Measurements from ENCODE around the gene RAB27A. TPM values are rescaled to one million over a fixed set of nuclear protein-coding genes. Genes with fewer than 3 reads are reported as not detected.

RAB27A gene
- total RNA-seq, 1 donor from 2014 or later: 17.8 TPM

DNA sequence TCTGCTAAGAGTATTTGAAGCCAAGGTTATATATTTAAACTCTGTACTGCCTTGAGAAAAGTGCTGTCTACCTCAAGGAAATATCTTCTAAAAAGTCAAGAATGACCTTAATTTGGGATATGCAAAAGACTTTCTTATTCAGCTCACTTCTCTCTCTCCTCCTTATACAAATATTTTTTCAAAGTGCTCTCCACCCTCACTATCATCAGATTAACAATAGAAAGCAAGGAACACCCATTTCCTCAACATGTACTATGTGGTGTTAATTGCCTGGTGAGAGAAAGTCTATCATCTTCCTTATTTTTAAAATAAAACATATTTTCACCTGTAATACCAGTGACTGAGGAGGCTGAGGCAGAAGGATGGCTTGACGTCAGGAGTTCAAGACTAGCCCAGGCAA lies 48.4 kb downstream of the RAB27A start:
- no peak overlapping the region for H3K4me3 Mint-ChIP-seq (ENCODE audit: unreplicated experiment)
- Histone ChIP-seq H2AFZ (ENCODE audit: low read depth, low read length) (no peak overlapping the region), H3K9ac (ENCODE audit: low read length) (no peak overlapping the region), H3K27me3 (ENCODE audit: insufficient read depth, low read length) (no peaks in the 10 kb centered on the region), H3K9me3 (ENCODE audit: insufficient read depth, low read depth, low read length) (no peaks in the 10 kb centered on the region), H3K27ac (ENCODE audit: low read depth, low read length) (no peak overlapping the region), H3K4me1 (ENCODE audit: insufficient read depth, low read length) (no peaks in the 10 kb centered on the region), H3K4me2 (ENCODE audit: low read length) (no peak overlapping the region), H4K20me1 (ENCODE audit: insufficient read depth, low read length) (no peaks in the 10 kb centered on the region), H3K79me2 (ENCODE audit: insufficient read depth, low read length) (no peaks in the 10 kb centered on the region), H3K36me3 (ENCODE audit: insufficient read depth, low read length) (no peaks in the 10 kb centered on the region), H3K4me3 (ENCODE audit: insufficient read depth, low read depth, low read length) (no peak overlapping the region)
- no peak for FAIRE-seq
- H3K27ac Mint-ChIP-seq (ENCODE audit: unreplicated experiment): no peak overlapping the region
- peaks cover 3% of the 10 kb centered on the region for H3K4me1 Mint-ChIP-seq (ENCODE audit: low read depth, unreplicated experiment)
- H3K27me3 Mint-ChIP-seq (ENCODE audit: low read depth, unreplicated experiment): no peaks in the 10 kb centered on the region
- DNase-seq (ENCODE audit: low read depth): no peak
- TF ChIP-seq, protein P1, sequence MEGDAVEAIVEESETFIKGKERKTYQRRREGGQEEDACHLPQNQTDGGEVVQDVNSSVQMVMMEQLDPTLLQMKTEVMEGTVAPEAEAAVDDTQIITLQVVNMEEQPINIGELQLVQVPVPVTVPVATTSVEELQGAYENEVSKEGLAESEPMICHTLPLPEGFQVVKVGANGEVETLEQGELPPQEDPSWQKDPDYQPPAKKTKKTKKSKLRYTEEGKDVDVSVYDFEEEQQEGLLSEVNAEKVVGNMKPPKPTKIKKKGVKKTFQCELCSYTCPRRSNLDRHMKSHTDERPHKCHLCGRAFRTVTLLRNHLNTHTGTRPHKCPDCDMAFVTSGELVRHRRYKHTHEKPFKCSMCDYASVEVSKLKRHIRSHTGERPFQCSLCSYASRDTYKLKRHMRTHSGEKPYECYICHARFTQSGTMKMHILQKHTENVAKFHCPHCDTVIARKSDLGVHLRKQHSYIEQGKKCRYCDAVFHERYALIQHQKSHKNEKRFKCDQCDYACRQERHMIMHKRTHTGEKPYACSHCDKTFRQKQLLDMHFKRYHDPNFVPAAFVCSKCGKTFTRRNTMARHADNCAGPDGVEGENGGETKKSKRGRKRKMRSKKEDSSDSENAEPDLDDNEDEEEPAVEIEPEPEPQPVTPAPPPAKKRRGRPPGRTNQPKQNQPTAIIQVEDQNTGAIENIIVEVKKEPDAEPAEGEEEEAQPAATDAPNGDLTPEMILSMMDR (IDR thresholded peaks at IDR 0.05; ENCODE audit: insufficient read depth, low read depth, low read length): no peak
- TF ChIP-seq EZH2 (IDR thresholded peaks at IDR 0.05; ENCODE audit: insufficient read depth, low read length): no peak
- no peaks in the 10 kb centered on the region for H3K36me3 Mint-ChIP-seq (ENCODE audit: low read depth, unreplicated experiment)
- no peaks in the 10 kb centered on the region for H3K9me3 Mint-ChIP-seq (ENCODE audit: unreplicated experiment)

DNA sequence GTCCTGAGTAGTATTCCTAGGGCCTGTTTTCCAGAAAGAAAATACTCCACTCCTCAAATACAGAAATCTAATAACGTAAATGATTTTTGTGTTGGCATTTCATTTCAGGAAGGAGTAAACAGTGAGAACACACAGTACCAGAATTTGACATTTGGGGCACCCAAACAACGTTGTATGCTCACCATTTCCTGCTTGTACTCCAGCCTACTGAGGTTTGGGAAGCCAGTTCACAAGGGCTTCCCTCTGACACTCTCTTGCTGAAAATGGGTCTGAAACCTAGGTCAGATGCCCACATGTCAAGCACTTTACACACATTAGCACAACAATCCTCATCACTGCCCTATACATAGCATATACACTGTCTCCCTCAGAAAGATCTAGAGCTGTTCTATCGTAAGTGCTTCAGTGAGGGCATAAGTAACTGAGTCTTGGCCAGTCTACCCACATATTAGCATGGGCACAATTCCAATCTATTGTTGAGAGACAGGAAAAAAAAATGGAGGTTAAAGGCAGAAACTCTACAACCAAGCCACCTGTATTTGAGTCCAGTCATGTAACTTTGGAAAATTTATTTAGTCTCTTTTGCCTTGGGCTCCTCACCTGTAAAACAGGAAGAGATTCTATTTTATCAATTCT lies 49.4 kb downstream of the RAB27A start:
- Histone ChIP-seq H4K20me1 (ENCODE audit: insufficient read depth, low read length) (no peaks in the 10 kb centered on the region), H3K27me3 (ENCODE audit: insufficient read depth, low read length) (no peaks in the 10 kb centered on the region), H3K9me3 (ENCODE audit: insufficient read depth, low read depth, low read length) (no peaks in the 10 kb centered on the region), H3K36me3 (ENCODE audit: insufficient read depth, low read length) (no peaks in the 10 kb centered on the region), H2AFZ (ENCODE audit: low read depth, low read length) (no peak overlapping the region), H3K4me3 (ENCODE audit: insufficient read depth, low read depth, low read length) (no peak overlapping the region), H3K27ac (ENCODE audit: low read depth, low read length) (no peak overlapping the region), H3K4me1 (ENCODE audit: insufficient read depth, low read length) (no peaks in the 10 kb centered on the region), H3K4me2 (ENCODE audit: low read length) (no peak overlapping the region), H3K79me2 (ENCODE audit: insufficient read depth, low read length) (no peaks in the 10 kb centered on the region), H3K9ac (ENCODE audit: low read length) (no peak overlapping the region)
- H3K4me3 Mint-ChIP-seq (ENCODE audit: unreplicated experiment): no peak overlapping the region
- H3K36me3 Mint-ChIP-seq (ENCODE audit: low read depth, unreplicated experiment): no peaks in the 10 kb centered on the region
- TF ChIP-seq, protein P1 (IDR thresholded peaks at IDR 0.05; ENCODE audit: insufficient read depth, low read depth, low read length): no peak
- no peak for TF ChIP-seq EZH2 (IDR thresholded peaks at IDR 0.05; ENCODE audit: insufficient read depth, low read length)
- DNase-seq (ENCODE audit: low read depth) (no peak), FAIRE-seq (no peak)
- H3K9me3 Mint-ChIP-seq (ENCODE audit: unreplicated experiment): no peaks in the 10 kb centered on the region
- H3K27me3 Mint-ChIP-seq (ENCODE audit: low read depth, unreplicated experiment): no peaks in the 10 kb centered on the region
- H3K4me1 Mint-ChIP-seq (ENCODE audit: low read depth, unreplicated experiment): peaks cover 3% of the 10 kb centered on the region
- H3K27ac Mint-ChIP-seq (ENCODE audit: unreplicated experiment): no peak overlapping the region

DNA sequence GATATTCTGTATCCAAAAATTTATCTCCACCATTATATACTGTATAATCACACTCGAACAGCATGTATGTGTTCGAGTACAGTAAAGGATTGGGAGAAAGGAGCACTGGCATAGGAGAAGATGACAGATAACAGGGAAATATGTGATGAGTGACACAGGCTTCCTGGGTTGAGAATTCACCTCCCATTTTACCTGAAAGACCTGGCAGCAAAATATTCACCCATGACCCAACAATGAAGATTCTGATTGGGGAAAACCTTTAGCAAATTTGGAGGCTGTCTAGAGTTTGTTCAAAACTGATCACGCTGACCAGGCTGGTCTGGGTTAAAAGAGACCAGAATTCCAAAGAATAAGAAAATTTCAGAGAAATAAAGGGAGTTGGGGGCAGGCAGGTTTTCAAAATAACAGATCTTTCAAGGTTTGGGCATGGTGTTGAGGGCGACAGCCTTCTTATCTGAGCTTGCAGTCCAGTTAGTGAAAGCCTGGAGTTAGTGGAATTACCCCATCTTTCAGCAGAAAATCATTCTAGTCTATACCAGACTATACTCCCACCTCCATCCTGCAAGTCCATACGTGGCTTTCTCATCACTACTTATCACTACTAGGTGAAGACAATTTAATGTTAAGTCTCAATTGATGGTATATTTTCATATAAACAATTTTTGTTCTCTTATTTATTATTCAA lies 50.0 kb downstream of the RAB27A start:
- Histone ChIP-seq H3K4me1 (ENCODE audit: insufficient read depth, low read length) (no peaks in the 10 kb centered on the region), H3K79me2 (ENCODE audit: insufficient read depth, low read length) (no peaks in the 10 kb centered on the region), H4K20me1 (ENCODE audit: insufficient read depth, low read length) (no peaks in the 10 kb centered on the region), H3K9me3 (ENCODE audit: insufficient read depth, low read depth, low read length) (no peaks in the 10 kb centered on the region), H3K36me3 (ENCODE audit: insufficient read depth, low read length) (no peaks in the 10 kb centered on the region), H2AFZ (ENCODE audit: low read depth, low read length) (no peak overlapping the region), H3K4me3 (ENCODE audit: insufficient read depth, low read depth, low read length) (no peak overlapping the region), H3K4me2 (ENCODE audit: low read length) (no peak overlapping the region), H3K9ac (ENCODE audit: low read length) (no peak overlapping the region), H3K27ac (ENCODE audit: low read depth, low read length) (no peak overlapping the region), H3K27me3 (ENCODE audit: insufficient read depth, low read length) (no peaks in the 10 kb centered on the region)
- no peak for TF ChIP-seq EZH2 (IDR thresholded peaks at IDR 0.05; ENCODE audit: insufficient read depth, low read length)
- TF ChIP-seq, protein P1 (IDR thresholded peaks at IDR 0.05; ENCODE audit: insufficient read depth, low read depth, low read length): no peak
- Mint-ChIP-seq H3K4me3 (ENCODE audit: unreplicated experiment) (no peak overlapping the region), H3K9me3 (ENCODE audit: unreplicated experiment) (no peaks in the 10 kb centered on the region), H3K36me3 (ENCODE audit: low read depth, unreplicated experiment) (no peaks in the 10 kb centered on the region), H3K4me1 (ENCODE audit: low read depth, unreplicated experiment) (peaks cover 3% of the 10 kb centered on the region), H3K27ac (ENCODE audit: unreplicated experiment) (no peak overlapping the region), H3K27me3 (ENCODE audit: low read depth, unreplicated experiment) (no peaks in the 10 kb centered on the region)
- FAIRE-seq (no peak), DNase-seq (ENCODE audit: low read depth) (no peak)

All from astrocyte (in vitro differentiated cells and primary cell).